ENCODE data around the gene FAM83G.

DNA sequence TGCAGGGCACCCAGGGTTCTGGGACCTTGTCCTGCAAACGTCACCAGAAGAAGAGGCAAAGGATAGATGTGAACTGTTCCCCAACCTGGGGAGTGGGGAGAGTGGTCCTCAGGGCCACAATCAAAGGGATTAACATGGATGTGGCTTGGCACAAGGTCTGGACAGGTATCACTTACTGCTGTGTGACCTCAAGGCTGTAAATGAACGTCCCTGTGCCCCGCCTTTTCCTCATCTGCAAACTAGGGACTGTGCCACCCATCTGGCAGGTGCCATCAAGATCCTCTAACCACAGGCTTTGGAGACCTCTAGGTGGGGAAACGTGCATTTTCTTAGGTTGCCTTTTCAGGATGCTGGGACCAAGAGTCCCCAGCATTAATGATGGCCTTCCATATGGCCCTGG lies 27.5 kb downstream of the FAM83G start:
- no peak for TF ChIP-seq YY1 (IDR thresholded peaks at IDR 0.05; ENCODE audit: insufficient read depth, insufficient read length)
- no peak for TF ChIP-seq ZNF274 (IDR thresholded peaks at IDR 0.05; ENCODE audit: low read depth, low read length)
